Lower lobe of right lung (tissue), 2 donors: Measurements from ENCODE around the gene CPT1A. TPM values are rescaled to one million over a fixed set of nuclear protein-coding genes. Genes with fewer than 3 reads are reported as not detected.

Source experiments
- ATAC-seq, 2 donors: fragments of 200-7000 bp; cut with Tn5 transposase; one replicate each; pipeline ENCODE4 v1.9.1; 2020 to 2022; ENCODE audit warnings: mild to moderate bottlenecking in 2 of 2, moderate library complexity in 2 of 2
- DNase-seq: peaks from one replicate; pipeline ENCODE4 v3.0.0-alpha.2; 2020
- H3K27ac ChIP-seq: fragments of 200-600 bp; one replicate; pipeline ENCODE4 v1.8.0; 2022
- H3K27me3 ChIP-seq: fragments of 200-600 bp; one replicate; pipeline ENCODE4 v1.8.0; 2022; ENCODE audit warnings: low read depth
- H3K36me3 ChIP-seq: fragments of 200-600 bp; one replicate; pipeline ENCODE4 v1.8.0; 2022; ENCODE audit warnings: mild to moderate bottlenecking
- H3K4me1 ChIP-seq: fragments of 200-600 bp; one replicate; pipeline ENCODE4 v1.8.0; 2022
- H3K4me3 ChIP-seq: fragments of 200-600 bp; one replicate; pipeline ENCODE4 v1.8.0; 2022; ENCODE audit warnings: mild to moderate bottlenecking
- H3K9me3 ChIP-seq: fragments of 200-600 bp; one replicate; pipeline ENCODE4 v1.8.0; 2022
- CTCF ChIP-seq: fragments of 200-600 bp; IDR thresholded peaks from one replicate; pipeline ENCODE4 v1.8.0; 2022; ENCODE audit warnings: antibody characterized with exemption, mild to moderate bottlenecking
- intact Hi-C: fragments of 100-400 bp; cut with DNase I; formaldehyde crosslinking; loops from one replicate; pipeline ENCODE4 v1.11.0; 2022
- total RNA-seq: library from RNA; stranded (reverse); fragmentation: NEBNext Ultra II Directional; extraction: Animal tissue kit (Norgen Biotek cat#: 25700); gene quantifications from one replicate; pipeline ENCODE4 v1.2.1, GENCODE V29; 2021
- donor health status: DM: no; HTN: yes; CAD: no; lungs with severe emphysema.

Gene CPT1A
- total RNA-seq, 1 donor from 2014 or later: 88.4 TPM

GRCh38 chr11:68772936-68773335, 68.8 kb downstream of the CPT1A start:
- Histone ChIP-seq H3K27me3 (no peaks in the 10 kb centered on the region), H3K36me3 (peaks cover 100% of the 10 kb centered on the region), H3K27ac (no peak overlapping the region), H3K9me3 (no peaks in the 10 kb centered on the region), H3K4me1 (no peaks in the 10 kb centered on the region), H3K4me3 (no peak overlapping the region)
- DNase-seq: no peak
- no peak for ATAC-seq
- intact Hi-C loops: no loop called here
- TF ChIP-seq CTCF: no peak

- H3K36me3 ChIP-seq: peaks cover 99% of the 10 kb centered on the region
- no peaks in the 10 kb centered on the region for H3K9me3 ChIP-seq
- H3K27ac ChIP-seq: no peak overlapping the region
- no peak overlapping the region for H3K4me3 ChIP-seq
- H3K4me1 ChIP-seq: no peaks in the 10 kb centered on the region
- intact Hi-C loops: no loop called here
- H3K27me3 ChIP-seq: no peaks in the 10 kb centered on the region
- TF ChIP-seq CTCF: no peak
- ATAC-seq: no peak
- no peak for DNase-seq
Observed at GRCh38 chr11:68770781-68771180, 70.9 kb downstream of the CPT1A start.

GRCh38 chr11:68767672-68768071, 74.0 kb downstream of the CPT1A start:
- Histone ChIP-seq H3K27me3 (no peaks in the 10 kb centered on the region), H3K27ac (no peak overlapping the region), H3K36me3 (peaks cover 99% of the 10 kb centered on the region), H3K9me3 (no peaks in the 10 kb centered on the region), H3K4me1 (no peaks in the 10 kb centered on the region), H3K4me3 (no peak overlapping the region)
- no peak for ATAC-seq
- TF ChIP-seq CTCF: no peak
- DNase-seq: no peak
- intact Hi-C loops: no loop called here

- Histone ChIP-seq H3K9me3 (no peaks in the 10 kb centered on the region), H3K4me3 (no peak overlapping the region), H3K27me3 (no peaks in the 10 kb centered on the region), H3K36me3 (peaks cover 99% of the 10 kb centered on the region), H3K4me1 (no peaks in the 10 kb centered on the region), H3K27ac (no peak overlapping the region)
- DNase-seq (no peak), ATAC-seq (no peak)
- intact Hi-C loops: no loop called here
- no peak for TF ChIP-seq CTCF
Observed at GRCh38 chr11:68766786-68767185, 74.9 kb downstream of the CPT1A start.

GRCh38 chr11:68764746-68765145, 77.0 kb downstream of the CPT1A start:
- intact Hi-C loops: no loop called here
- Histone ChIP-seq H3K4me3 (no peak overlapping the region), H3K27ac (no peak overlapping the region), H3K27me3 (no peaks in the 10 kb centered on the region), H3K9me3 (no peaks in the 10 kb centered on the region), H3K36me3 (peaks cover 99% of the 10 kb centered on the region), H3K4me1 (no peaks in the 10 kb centered on the region)
- no peak for TF ChIP-seq CTCF
- no peak for ATAC-seq
- no peak for DNase-seq
